ENCODE data around the gene CFAP107.
"Not testable (repeated sequence)": the region's sequence is repeated elsewhere in the genome, so short reads cannot be mapped to it uniquely, and the experiment has no call there.

Gene CFAP107

GRCh38 chr1:12783783-12784182 is 37.8 kb downstream of the CFAP107 start:
- DNase-seq = not testable (repeated sequence)

- DNase-seq = not testable (repeated sequence)
Observed at GRCh38 chr1:12784729-12785128, 38.7 kb downstream of the CFAP107 start.

GRCh38 chr1:12791097-12791496 is 45.1 kb downstream of the CFAP107 start, which contains the start of gene PRAMEF1:
TSS of gene PRAMEF1 (plus strand) at chr1:12791397. CDS start at chr1:12793228, 1,831 bp downstream.
- DNase-seq = not testable (repeated sequence)

GRCh38 chr1:12798911-12799310 is 52.9 kb downstream of the CFAP107 start:
- no peak for DNase-seq

GRCh38 chr1:12799730-12800129 is 53.7 kb downstream of the CFAP107 start:
- DNase-seq = no peak

- no peak for DNase-seq
Observed at GRCh38 chr1:12809933-12810332, 63.9 kb downstream of the CFAP107 start.

- no peak for DNase-seq
Observed at GRCh38 chr1:12810691-12811408, 64.8 kb downstream of the CFAP107 start.

GRCh38 chr1:12811409-12811784 is 65.4 kb downstream of the CFAP107 start:
- no peak for DNase-seq

Measured in T1000 (cell line).